ENCODE measurements around the gene CPXM2.

DNA sequence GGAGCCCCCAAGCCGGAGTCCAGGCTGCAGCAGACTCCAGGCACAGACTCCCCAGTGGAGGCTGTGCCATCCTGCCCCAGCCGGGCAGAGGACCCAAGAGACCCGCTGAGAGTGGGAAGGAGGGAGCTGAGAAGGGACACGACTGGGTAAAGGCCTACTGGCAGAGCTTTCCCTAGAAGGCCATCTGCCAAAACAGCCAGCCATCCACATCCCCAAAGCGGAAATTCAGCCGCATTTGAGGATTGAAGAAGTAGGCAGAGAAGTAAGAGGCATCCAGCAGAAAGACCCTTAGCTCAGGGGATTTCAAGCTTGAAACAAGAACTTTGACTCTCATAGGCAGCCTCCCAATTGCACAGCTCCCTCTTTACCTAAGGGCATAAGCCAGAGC lies 857 bp downstream of the CPXM2 start:
- TF ChIP-seq, protein P1, sequence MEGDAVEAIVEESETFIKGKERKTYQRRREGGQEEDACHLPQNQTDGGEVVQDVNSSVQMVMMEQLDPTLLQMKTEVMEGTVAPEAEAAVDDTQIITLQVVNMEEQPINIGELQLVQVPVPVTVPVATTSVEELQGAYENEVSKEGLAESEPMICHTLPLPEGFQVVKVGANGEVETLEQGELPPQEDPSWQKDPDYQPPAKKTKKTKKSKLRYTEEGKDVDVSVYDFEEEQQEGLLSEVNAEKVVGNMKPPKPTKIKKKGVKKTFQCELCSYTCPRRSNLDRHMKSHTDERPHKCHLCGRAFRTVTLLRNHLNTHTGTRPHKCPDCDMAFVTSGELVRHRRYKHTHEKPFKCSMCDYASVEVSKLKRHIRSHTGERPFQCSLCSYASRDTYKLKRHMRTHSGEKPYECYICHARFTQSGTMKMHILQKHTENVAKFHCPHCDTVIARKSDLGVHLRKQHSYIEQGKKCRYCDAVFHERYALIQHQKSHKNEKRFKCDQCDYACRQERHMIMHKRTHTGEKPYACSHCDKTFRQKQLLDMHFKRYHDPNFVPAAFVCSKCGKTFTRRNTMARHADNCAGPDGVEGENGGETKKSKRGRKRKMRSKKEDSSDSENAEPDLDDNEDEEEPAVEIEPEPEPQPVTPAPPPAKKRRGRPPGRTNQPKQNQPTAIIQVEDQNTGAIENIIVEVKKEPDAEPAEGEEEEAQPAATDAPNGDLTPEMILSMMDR (IDR thresholded peaks at IDR 0.05) = no peak
- TF ChIP-seq SIN3A (IDR thresholded peaks at IDR 0.05; ENCODE audit: borderline replicate concordance, insufficient read depth, low read depth, low read length) (no peak), POLR2AphosphoS5 (IDR thresholded peaks at IDR 0.05; ENCODE audit: low read depth, low read length) (no peak)

All from Panc1 (cell line).